AML-193 (cell line): ENCODE measurements around the gene PIBF1.
"Not testable (repeated sequence)": the region's sequence is repeated elsewhere in the genome, so short reads cannot be mapped to it uniquely, and the experiment has no call there.

Experiments used
- DNase-seq, 2 experiments: peaks; one replicate each; lab custom pipeline; 2025; lab: John Stamatoyannopoulos, UW

The PIBF1 gene

DNA sequence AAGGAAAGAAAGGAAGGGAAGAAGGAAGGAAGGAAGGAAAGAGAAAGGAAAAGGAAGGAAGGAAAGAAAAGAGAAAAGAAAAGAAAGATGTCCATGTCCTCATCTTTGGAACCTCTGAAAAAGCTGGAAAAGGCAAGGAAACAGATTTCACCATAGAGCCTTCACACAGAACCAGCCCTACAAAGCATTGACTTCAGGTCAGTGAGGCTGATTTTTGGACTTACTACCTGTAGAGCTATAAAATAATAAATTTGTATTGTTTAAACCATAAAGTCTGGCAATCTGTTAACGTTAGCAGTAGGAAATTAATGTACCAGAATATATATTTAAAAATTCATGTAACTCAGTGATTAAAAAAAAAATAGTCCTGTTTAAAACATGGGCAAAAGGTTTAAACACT is 130.0 kb downstream of the PIBF1 start:
- no peak for DNase-seq

DNA sequence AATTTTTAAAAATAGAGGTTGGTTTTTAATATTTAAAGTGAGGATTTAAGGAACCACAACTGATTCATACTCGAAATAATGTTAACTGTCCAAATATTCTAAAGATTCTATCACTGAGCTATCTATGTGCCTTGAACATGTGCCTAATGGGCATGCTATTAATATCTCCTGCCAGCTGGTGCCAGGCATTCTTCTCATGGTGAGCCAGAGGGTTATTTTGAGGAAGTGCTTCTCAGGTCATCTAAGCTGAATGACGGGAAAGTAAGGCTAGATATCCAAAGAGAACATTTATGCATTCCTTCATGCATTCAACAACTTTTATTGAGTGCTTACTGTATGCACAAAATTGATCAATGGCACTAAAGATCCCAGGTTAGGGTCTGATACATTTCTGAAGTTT is 138.2 kb downstream of the PIBF1 start:
- peak in 1 of 2 experiments; percentile 3 for DNase-seq

DNA sequence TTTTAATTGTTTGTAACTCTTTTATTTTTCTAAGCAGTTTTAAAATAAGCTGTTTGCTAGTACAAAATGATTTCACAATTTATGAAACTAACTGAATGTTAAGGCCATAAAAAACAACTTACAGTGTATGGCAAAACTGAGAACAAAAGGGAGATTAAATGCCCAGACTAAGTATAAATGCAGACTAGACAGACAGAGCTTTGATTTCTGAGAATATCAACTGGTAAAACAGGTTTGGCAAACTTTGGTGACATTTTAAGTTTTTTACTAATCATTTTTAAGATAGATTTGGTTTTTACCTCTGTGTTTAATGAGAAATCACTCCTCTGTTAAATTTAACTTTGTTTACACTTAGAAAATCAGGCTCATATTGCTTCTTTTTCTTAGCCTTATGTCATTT is 149.4 kb downstream of the PIBF1 start:
- DNase-seq, result no peak

DNA sequence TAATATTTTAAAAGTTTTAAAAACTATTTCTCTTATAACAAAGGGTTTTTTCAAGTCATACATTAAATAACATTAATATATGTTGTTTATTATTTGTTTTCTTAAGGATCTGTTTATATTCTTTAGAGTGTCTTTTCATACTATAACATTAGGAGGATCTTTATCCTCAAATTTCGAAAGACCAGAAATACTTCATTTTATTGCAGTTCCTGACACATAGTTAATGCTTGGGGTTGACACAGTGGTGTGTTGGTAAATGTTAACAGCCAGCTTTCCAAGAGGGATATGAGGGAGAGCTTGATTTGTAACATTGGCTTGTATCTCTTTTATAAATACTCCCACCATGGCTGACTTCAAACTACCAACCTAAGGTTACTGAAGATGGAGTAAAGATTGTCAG is 150.3 kb downstream of the PIBF1 start:
- DNase-seq, result no peak

DNA sequence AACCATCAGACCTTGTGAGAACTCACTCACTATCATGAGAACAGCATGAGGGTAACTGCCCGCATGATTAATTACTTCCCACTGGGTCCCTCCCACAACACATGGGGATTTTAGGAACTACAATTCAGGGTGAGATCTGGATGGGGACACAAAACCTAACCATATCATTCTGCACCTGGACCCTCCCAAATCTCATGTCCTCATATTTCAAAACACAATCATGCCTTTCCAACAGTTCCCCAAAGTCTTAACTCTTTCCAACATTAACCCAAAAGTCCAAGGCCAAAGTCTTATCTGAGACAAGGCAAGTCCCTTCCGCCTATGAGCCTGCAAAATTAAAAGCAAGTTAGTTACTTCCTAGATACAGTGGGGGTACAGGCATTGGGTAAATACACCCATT is 164.3 kb downstream of the PIBF1 start:
- DNase-seq, result not testable (repeated sequence)

DNA sequence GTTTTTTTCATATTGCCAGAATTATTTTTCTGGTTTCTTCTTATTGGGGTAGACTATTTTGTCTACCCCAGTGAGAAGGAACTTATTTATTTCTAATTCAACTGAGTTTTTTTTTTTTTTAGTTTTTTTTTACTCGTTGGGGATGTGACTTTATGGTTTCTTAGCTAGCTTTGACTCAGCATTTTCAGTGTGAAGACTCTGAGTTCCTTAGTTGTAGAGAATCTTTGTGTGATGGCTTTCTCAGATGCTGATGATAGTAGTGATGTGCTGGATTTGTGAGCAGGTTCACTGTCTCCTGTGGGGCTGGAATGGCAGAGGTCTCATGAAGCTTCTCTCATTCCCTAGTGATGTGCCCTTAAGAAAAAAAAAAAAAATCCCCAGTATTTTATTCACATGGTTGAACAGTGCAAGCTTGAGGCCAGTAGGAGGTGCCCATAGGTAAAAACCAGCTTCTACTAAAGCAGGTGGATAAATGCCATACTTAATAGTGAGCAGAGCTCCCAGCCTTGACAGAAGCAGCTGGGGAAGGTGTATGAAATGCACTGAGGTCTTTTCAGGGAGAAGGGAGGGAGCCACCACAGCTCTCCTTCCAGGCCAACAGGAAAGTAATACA is 170.7 kb downstream of the PIBF1 start:
- no peak for DNase-seq

DNA sequence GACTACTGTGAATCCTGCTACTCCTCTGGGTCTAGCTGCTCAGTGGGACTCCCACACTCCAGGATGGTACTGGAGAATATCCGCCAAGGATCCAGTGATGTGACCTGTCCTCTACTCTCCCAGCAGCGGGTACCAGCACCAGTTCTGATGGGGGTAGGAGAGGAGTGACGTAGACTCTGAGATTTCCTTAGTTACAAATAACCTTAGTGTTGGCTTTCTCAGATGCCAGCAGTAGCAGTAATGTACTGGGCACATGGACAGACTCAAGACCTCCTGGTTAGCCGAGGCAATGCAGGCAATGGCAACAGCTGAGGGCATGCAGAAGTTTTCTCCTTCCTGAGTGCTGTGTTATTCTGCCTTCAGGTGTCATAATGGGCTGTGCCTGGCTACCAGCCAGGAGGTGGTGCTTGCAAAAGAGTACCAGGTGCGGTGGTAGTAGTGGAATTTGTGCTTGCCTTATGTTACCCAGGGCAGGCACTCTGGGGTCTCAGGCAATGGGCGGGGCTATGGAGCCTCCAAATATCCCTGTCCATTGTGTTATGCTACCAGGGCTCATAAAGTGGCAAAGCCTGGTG is 171.5 kb downstream of the PIBF1 start:
- no peak for DNase-seq

DNA sequence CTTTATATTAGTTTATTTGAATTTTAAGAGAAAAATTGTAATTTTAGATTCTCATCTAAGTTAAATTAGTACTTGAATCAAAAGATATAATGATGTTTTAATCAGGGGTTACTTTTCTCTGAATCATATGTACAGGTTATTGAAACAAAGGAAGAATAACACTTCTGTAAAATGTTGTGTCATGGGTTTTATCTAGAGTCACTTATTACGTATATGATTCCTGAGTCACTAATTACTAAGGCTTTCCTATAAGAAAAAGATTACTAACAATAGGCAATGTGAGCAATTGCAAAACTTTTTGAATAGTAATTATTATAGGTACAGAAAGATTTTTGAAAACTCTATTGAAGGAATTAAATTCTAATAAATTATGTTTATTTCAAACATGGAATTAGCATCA is 177.7 kb downstream of the PIBF1 start:
- DNase-seq, result no peak

DNA sequence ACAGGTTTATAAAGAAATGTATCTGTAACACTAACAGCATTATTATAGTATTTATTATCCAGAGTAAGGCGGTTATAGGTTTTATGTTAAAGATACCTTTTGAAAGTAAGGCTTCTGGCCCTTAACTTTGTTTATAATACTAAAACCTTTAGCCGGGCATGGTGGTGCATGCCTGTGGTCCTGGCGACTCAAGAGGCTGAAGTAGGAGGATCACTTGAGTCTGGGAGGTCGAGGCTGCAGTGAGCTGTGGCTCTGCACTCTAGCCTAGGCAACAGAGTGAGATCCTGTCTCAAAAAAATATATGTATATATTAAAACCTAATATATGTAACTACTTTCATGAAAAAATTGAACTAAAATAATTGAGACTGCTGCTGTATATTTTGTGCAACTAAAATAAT is 178.2 kb downstream of the PIBF1 start:
- no peak for DNase-seq

DNA sequence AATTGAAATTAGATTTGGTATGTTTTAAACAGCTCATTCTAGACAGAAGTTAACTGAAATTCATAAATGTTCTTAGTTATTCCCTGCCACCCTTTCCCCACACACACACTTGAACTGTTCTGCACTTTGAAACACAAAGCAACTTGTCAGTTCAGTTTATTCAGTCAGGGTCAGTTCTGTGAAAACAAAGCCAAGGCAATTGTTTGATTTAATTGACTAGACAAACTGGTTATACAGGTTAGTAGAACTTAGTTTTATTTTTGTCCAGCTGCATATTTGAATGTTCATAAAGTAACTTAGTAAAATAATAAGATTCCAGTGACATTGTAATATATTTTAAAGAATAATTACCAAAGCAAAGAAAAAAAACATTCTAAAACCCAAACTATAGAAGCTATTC is 178.6 kb downstream of the PIBF1 start:
- no peak for DNase-seq

DNA sequence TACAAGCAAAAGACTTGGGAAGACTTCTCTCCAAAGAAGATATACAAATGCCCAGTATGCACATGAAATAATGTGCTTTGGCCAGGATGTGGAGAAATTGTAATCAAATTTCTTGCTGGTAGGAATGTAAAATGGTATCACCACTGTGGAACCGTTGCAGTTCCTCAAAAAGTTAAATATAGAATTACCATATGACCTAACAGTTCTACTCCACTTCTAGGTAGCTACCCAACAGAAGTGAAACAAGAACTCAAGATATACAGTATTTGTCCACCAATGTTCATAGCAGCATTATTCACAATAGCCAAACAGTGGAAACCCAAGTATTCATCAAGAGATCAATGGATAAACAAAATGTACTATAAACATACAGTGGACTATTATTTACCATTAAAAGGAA is 181.8 kb downstream of the PIBF1 start:
- no peak for DNase-seq

DNA sequence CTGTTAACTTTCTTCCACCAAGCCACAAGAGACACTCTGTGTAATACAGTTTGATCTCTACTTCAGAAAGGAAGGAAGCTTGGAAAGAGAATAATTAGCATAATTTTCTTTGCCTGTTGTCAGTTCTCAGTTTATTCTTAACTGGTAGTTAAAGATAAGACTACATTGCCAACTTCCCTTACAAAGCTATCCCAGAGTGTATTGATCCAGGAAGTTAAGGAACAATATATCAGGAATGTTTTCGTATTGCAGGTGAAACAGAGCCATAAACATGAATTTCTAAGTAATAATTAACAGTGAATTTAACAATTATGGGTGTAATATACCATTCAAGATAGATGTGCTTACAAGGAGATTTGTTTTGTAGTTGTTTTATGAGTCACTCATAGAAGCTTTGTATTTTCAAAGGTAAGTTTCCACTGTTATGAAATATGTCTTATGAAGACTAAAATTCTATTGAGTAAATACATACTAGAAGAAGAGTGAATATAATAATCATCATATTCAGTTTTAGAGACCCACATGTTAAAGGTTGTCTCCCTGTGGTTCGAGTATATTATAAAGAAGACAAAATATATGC is 188.5 kb downstream of the PIBF1 start:
- no peak for DNase-seq

DNA sequence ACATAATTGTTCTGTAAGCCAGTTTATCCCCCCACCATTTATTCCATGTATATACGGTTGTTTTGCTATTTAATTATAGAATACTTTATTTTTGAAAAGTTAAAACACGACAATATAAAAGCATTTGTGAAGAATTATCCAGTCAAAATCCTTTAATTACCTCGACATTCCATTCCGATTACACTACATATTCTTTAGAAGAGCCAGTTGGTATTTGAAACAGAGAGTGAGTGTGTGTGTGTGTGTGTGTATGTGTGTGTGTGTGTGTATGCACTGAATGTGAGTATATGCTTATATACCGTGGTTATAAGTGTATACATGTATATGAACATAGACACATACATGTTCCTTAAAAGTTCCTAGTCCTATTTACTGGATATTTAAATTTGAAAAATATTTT is 189.0 kb downstream of the PIBF1 start:
- DNase-seq, result no peak

DNA sequence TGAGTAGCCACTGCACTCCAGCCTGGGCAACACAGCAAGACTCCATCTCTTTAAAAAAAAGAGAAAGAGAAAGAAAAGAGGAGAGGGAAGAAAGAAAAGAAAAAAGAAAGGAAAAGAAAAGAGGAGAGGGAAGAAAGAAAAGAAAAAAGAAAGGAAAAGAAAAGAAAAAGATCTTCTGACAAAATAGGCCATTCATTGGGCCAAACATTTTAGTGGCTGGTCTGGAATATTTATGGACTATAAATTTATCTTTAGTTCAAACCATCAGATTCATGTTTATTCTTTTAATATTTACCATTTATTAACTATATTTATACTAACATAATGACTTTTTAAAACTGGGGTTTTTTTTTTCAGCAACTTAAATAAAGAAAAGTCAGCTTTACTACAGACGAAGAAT is 191.3 kb downstream of the PIBF1 start:
- DNase-seq, result no peak

DNA sequence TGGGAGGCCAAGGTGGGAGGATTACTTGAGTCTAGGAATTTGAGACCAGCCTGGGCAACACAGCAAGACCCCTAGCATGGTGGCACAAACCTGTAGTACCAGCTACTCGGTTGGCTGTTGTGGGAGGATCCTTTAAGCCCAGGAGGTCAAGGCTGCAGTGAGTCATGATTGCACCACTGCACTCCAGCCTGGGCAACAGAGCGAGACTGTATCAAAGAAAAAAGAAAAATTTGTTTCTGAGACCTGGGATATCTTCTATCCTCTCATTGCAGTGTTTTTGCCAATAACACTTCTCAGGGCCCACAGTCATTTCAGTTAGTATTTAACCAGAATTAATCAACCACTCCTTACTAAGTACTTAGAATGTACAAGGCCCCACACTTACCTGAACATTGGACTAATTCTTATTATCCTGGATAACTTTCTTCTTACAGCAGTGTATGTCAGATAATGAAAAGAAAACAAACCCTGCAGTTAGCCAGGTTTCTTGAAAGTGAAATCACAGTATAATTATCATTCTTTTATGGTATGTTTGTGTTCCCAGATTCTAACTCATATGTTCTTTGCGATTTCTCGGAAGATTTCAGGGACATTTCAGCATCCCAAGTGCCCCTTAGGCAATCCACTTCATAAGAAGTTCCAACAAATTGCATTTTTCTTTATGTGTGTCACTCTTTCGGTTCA is 201.3 kb downstream of the PIBF1 start:
- DNase-seq, result no peak

DNA sequence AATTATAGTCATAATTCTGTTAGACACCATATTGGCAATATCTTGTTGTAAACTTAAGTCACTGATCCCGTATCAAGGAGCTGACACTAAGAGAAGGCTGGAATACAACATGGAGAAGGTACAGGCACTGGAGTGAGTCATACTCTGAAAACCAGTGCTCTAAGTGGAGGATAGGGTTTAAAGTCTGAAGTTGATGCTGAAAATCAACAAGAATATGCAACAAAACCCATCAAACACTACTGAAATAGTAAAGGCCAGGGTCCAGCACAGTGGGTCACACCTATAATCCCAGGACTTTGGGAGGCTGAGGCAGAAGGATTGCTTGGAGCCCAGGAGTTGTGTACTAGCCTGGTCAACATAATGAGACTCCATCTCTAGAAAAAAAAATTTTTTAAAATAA is 203.7 kb downstream of the PIBF1 start:
- no peak for DNase-seq

DNA sequence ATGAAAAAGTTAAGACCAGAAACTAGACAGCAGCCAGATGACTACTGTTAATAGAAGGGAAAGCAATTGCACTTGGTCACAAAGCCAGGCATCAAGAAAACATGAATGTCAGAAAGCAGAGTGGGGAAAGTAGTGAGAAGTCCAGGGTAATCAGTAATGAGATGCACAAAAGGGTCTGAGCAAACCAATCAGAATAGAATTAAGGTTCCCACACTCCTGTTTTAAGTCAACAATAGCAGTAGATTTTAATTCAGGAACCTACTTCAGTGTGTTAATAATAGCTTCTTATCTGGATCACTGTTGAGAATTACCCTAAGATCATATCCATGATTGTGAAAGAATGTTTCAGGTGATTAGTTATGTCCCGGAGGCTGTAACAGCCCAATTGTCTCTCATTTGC is 204.3 kb downstream of the PIBF1 start:
- no peak for DNase-seq

DNA sequence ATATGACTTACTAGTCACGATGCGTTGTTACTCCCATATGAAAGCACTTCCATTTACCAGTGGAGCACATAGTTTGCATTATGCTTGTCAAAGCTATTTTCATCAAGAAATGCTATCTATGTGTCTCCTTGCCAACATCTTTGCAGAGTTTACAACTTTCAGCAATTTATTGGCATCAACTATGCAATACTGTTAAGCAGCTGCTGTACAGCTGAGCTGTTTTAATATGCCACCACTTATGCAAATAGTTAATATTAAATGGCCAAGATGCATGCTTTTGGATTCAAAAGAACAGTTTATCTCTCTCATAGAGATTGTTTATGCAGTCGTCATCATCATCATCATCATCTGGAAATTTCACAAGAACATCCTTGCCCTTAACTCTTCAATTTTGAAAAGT is 209.0 kb downstream of the PIBF1 start:
- no peak for DNase-seq

DNA sequence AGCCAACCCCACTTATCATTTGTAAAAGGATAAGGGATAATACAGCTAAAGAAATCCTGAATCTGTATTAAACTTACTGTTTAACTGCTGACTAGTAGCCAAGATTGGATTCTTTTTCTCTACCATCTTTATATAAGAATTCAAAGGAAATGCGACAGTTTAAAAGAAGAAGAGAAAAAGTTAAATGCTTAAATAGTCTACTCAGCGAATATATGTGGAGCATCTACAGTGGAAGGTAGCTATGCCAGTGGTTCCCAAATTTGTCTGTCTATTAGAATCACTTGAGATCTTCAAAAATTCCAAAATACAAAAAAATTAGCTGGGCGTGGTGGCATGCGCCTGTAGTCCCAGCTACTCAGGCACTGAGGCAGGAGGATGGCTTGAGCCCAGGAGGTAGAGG is 216.1 kb downstream of the PIBF1 start:
- no peak for DNase-seq

DNA sequence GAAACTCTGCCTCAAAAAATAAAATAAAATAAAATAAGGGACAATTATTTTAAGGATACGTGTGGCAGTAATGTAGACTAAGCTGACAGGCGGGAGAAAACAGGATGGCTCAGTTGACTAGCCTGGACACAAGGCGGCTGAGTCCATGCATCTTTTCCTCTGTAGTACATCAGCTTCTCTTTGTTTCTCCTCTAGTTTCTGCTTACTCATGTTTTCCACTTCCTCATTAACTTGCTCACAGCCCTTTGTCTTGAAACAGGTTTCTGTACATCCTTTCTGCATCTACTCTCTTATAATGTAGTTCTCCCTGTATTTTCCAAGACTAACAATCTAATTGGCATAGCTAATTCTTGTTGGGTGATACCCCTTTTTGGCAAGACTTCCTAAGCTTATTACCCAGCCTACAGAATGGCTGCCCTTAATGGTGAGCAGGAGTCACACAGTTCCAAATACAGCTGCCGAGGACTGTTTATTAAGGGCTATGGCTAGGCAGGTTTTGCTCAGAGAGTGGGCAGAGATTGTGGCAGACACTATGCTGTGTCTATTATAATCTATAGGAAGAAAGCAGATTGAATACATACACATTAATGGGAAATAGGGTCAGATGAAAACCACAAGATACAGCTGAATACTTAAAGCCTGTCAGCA is 218.2 kb downstream of the PIBF1 start:
- DNase-seq, result peak; percentile 83 to 85

DNA sequence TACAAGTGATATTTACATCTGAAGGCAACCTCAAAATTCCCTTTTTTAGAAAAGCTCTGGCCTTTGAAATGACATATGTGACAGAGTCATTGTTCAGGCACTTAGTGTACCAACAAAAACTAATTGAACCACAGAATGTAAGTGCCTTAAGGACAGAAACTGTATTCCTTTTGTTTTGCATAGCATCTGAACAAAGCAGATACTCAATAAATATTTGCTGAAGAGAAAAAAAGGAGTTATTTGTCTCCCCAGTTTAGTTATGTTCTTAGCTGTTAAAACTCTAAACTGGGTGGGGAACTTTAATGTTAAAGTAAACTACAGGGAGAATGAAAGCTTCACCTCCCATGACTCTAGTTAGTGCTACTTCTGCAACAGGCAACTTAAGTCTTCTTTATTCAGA is 220.0 kb downstream of the PIBF1 start:
- DNase-seq, result no peak

DNA sequence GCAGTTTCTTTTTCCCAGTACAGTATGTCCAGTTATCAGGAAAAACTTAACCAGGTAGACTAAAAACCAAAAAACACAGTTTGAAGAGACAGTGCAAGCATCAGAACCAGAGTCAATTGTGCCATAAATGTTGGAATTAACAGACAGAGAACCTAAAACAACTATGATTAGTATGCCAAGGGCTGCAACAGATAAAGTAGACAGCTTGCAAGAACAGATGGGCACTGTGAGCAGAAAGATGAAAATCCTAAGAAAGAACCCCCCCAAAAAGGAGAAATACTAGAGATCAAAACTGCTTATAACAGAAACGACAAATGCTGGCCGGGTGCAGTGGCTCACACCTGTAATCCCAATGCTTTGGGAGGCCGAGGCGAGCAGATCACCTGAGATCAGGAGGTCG is 229.8 kb downstream of the PIBF1 start:
- no peak for DNase-seq

DNA sequence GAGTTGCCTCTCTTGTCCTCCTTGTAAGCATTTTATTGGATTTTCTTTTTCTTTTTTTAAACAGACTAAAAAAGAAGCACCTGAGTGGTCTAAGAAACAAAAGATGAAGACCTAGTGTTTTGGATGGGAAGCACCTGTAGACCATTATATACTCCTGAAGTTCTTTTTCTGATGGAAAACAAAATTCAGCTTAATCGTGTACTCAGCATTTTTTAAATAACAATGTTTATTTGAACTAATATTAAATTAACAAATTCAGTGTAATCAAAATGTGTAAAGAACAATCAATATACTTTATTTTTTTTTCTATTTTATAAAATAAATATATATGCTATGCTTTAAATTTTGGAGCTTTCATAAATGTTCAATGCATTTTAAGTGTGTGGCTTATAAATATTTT is 233.9 kb downstream of the PIBF1 start:
- DNase-seq, result no peak
